Stimulated activated CD4-positive, alpha-beta T cell treated with anti-CD3 and anti-CD28 coated beads, Interleukin-15, amount 100 ng/mL, for 24 hours (primary cell): Measurements from ENCODE around the gene LIM2.

Experiments
- DNase-seq: peaks from one replicate; pipeline ENCODE4 v3.0.0-alpha.2; 2020

LIM2 gene

GRCh38 chr19:51338563-51339312 is 49.0 kb downstream of the LIM2 start:
- DNase-seq = peak; percentile 94

- no peak for DNase-seq
Observed at GRCh38 chr19:51337861-51338562, 49.8 kb downstream of the LIM2 start.

GRCh38 chr19:51337141-51337860 is 50.5 kb downstream of the LIM2 start:
- DNase-seq = no peak

- peak; percentile 39 for DNase-seq
Observed at GRCh38 chr19:51333836-51334460, 53.8 kb downstream of the LIM2 start.

- DNase-seq = no peak
Observed at GRCh38 chr19:51331716-51332115, 56.1 kb downstream of the LIM2 start.

- no peak for DNase-seq
Observed at GRCh38 chr19:51331193-51331592, 56.6 kb downstream of the LIM2 start.

GRCh38 chr19:51330366-51330765 is 57.4 kb downstream of the LIM2 start:
- no peak for DNase-seq
